Epithelial cell of proximal tubule (primary cell): ENCODE data around the gene CYB5A. TPM values are rescaled to one million over a fixed set of nuclear protein-coding genes. Genes with fewer than 3 reads are reported as not detected.
A peak's percentile ranks its signal among the peaks of the same experiment; 100 is the strongest.

Experiments used
- DNase-seq: peaks from one replicate; pipeline ENCODE4 v3.0.0-alpha.2; 2011; ENCODE audit warnings: low read depth
- H3K4me3 ChIP-seq: 2 replicates; pipeline ENCODE4 v1.5.1; 2011; ENCODE audit warnings: low read depth, mild to moderate bottlenecking, low read length
- CTCF ChIP-seq: conservative IDR thresholded peaks from 2 replicates; pipeline ENCODE4 v1.5.1; 2012; ENCODE audit warnings: low read depth, mild to moderate bottlenecking, low read length
- total RNA-seq: library from RNA; depleted of rRNA; stranded (reverse); fragments of >200 nt; gene quantifications from 2 replicates; pipeline ENCODE4 v1.2.3, GENCODE V29; 2015

CYB5A gene
- total RNA-seq, 1 donor from 2014 or later = 140 TPM

DNA sequence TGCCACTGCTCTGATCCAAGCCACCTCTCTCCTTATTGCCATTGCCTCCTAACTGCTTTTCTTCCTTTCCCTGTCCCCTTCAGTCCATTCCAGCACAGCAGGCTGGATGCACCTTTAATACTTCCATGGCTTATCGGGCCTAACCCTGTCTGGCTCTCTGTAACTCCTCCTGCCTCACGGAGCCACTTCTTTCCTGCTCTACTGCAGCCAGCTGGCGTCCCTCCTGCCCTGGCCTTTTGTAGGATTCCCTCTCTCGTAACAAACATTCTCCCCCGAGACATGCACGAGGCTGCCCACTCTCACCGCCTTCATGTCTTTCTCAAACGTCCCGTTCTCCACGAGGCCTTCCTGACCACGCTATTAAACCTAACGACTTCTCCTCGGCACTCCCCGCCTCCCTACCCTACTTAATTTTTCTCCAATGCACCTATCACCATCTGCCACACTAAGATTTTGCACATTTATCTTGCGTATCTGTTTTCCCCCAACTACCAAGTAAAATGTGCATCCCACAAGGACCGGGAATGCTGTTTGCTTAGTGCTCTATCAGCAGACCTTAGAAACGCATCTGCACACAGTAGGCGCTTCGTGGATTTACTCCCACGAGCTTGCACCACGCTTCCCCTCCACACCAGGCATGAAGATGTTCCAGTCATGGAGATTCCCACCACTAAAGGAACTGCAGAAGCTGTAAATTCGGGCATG lies 23.1 kb upstream of the CYB5A start:
- TF ChIP-seq CTCF = no peak
- no peak for DNase-seq
- no peak overlapping the region for H3K4me3 ChIP-seq

- TF ChIP-seq CTCF = no peak
- DNase-seq = no peak
- H3K4me3 ChIP-seq = no peak overlapping the region
These were observed 19.2 kb upstream of the CYB5A start for GRCh38 chr18:74311000-74311399.

GRCh38 chr18:74310411-74310810 lies 18.6 kb upstream of the CYB5A start:
- peak; percentile 72 for TF ChIP-seq CTCF
- DNase-seq = no peak
- no peak overlapping the region for H3K4me3 ChIP-seq

DNA sequence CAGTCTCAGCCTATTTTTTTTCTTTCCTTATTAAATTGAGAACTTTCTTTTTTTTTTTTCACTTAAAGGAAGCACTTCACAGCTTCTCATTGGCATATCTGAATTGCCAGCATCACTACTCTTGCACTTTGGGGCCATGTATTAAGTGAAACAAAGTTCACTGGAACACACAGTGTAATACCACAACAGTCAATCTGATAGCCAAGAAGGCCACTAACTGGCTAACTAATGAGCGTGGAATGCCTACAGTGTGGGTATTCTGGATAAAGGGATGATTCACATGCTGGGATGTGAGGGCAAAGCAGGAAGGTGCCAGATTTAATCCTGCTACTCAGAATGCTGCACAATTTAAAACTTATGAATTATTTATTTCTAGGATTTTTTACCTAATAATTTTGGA lies 12.2 kb upstream of the CYB5A start:
- no peak for TF ChIP-seq CTCF
- no peak for DNase-seq
- H3K4me3 ChIP-seq = no peak overlapping the region

GRCh38 chr18:74303306-74303705 lies 11.5 kb upstream of the CYB5A start:
- no peak overlapping the region for H3K4me3 ChIP-seq
- no peak for TF ChIP-seq CTCF

DNA sequence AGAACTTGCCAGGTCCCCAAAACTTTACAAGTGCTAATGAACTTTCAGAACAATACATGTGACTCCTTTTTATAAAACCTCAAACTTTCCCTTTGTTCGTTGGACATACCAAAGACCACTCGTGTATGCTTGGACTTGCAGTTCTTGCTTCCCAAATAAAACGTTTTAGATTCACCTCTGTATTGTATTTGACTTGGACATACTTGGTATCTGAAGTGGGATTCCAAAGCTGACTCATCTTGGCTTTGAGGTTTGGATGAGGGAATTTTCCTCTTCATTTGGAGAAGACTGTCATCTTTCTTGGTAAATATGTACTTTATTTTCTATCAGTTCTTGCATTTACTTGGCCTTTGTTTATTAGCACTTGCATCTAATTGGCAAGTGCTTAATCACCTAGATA lies 8.0 kb upstream of the CYB5A start:
- TF ChIP-seq CTCF = no peak
- DNase-seq = no peak
- H3K4me3 ChIP-seq = no peak overlapping the region

More at GRCh38 chr18:74303306-74303705, 11.5 kb upstream of the CYB5A start:
- no peak for DNase-seq

DNA sequence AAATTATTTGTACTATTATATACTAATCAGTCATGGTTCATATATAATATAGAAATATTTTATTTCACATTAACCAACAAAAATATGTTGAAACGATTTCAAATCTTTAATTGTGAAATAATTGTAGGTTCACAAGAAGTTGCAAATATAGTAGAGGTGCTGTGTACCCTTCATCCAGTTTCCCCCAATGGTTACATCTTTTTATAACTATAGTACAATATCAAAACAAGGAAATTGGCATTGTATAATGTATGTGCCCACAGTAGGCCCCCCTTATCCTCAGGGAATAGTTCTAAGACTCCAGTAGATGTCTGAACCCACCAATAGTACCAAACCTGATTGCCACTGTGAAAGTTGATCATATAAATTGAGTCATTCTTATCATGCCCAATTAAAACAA lies 7.4 kb upstream of the CYB5A start:
- DNase-seq = no peak
- no peak overlapping the region for H3K4me3 ChIP-seq
- TF ChIP-seq CTCF = no peak
